ENCODE results near the gene DARS2.

The DARS2 gene

GRCh38 chr1:173893611-173894010 lies 69.1 kb downstream of the DARS2 start:
- H3K27me3 ChIP-seq (ENCODE audit: control insufficient read depth, insufficient read depth, low read length) = no peaks in the 10 kb centered on the region
- H3K4me3 ChIP-seq (ENCODE audit: low read length) = no peak overlapping the region
- H3K27ac ChIP-seq (ENCODE audit: low read length) = no peak overlapping the region
- H3K4me1 ChIP-seq (ENCODE audit: control insufficient read depth, low read depth, low read length) = peaks cover 19% of the 10 kb centered on the region
- H3K9ac ChIP-seq (ENCODE audit: low read length) = no peak overlapping the region
- H3K36me3 ChIP-seq (ENCODE audit: control insufficient read depth, low read depth, low read length) = peaks cover 3% of the 10 kb centered on the region
- H3K9me3 ChIP-seq (ENCODE audit: control insufficient read depth, low read depth, low read length) = no peaks in the 10 kb centered on the region

GRCh38 chr1:173894189-173894588 lies 69.7 kb downstream of the DARS2 start:
- Histone ChIP-seq H3K36me3 (ENCODE audit: control insufficient read depth, low read depth, low read length) (peaks cover 3% of the 10 kb centered on the region), H3K4me3 (ENCODE audit: low read length) (no peak overlapping the region), H3K9me3 (ENCODE audit: control insufficient read depth, low read depth, low read length) (no peaks in the 10 kb centered on the region)

GRCh38 chr1:173900427-173900826 lies 76.0 kb downstream of the DARS2 start:
- Histone ChIP-seq H3K9me3 (ENCODE audit: control insufficient read depth, low read depth, low read length) (no peaks in the 10 kb centered on the region), H3K9ac (ENCODE audit: low read length) (no peak overlapping the region), H3K36me3 (ENCODE audit: control insufficient read depth, low read depth, low read length) (peaks cover 3% of the 10 kb centered on the region), H3K4me3 (ENCODE audit: low read length) (no peak overlapping the region), H3K27me3 (ENCODE audit: control insufficient read depth, insufficient read depth, low read length) (no peaks in the 10 kb centered on the region), H3K4me1 (ENCODE audit: control insufficient read depth, low read depth, low read length) (peaks cover 19% of the 10 kb centered on the region), H3K27ac (ENCODE audit: low read length) (no peak overlapping the region)

More at GRCh38 chr1:173894189-173894588, 69.7 kb downstream of the DARS2 start:
- H3K27me3 ChIP-seq (ENCODE audit: control insufficient read depth, insufficient read depth, low read length) = no peaks in the 10 kb centered on the region
- no peak overlapping the region for H3K27ac ChIP-seq (ENCODE audit: low read length)
- H3K9ac ChIP-seq (ENCODE audit: low read length) = no peak overlapping the region
- peaks cover 13% of the 10 kb centered on the region for H3K4me1 ChIP-seq (ENCODE audit: control insufficient read depth, low read depth, low read length)

GRCh38 chr1:173900992-173901391 lies 76.5 kb downstream of the DARS2 start:
- peaks cover 19% of the 10 kb centered on the region for H3K4me1 ChIP-seq (ENCODE audit: control insufficient read depth, low read depth, low read length)
- no peaks in the 10 kb centered on the region for H3K9me3 ChIP-seq (ENCODE audit: control insufficient read depth, low read depth, low read length)
- no peak overlapping the region for H3K27ac ChIP-seq (ENCODE audit: low read length)
- no peak overlapping the region for H3K4me3 ChIP-seq (ENCODE audit: low read length)
- no peaks in the 10 kb centered on the region for H3K27me3 ChIP-seq (ENCODE audit: control insufficient read depth, insufficient read depth, low read length)
- H3K36me3 ChIP-seq (ENCODE audit: control insufficient read depth, low read depth, low read length) = no peaks in the 10 kb centered on the region
- no peak overlapping the region for H3K9ac ChIP-seq (ENCODE audit: low read length)

- Histone ChIP-seq H3K4me1 (ENCODE audit: control insufficient read depth, low read depth, low read length) (peaks cover 19% of the 10 kb centered on the region), H3K27me3 (ENCODE audit: control insufficient read depth, insufficient read depth, low read length) (no peaks in the 10 kb centered on the region), H3K4me3 (ENCODE audit: low read length) (no peak overlapping the region), H3K36me3 (ENCODE audit: control insufficient read depth, low read depth, low read length) (no peaks in the 10 kb centered on the region), H3K9ac (ENCODE audit: low read length) (no peak overlapping the region), H3K9me3 (ENCODE audit: control insufficient read depth, low read depth, low read length) (no peaks in the 10 kb centered on the region), H3K27ac (ENCODE audit: low read length) (no peak overlapping the region)
These were observed 79.5 kb downstream of the DARS2 start for GRCh38 chr1:173903827-173904531.

Measured in iPS-18a (cell line).